ENCODE results near the gene LAGE3.
A peak's percentile ranks its signal among the peaks of the same experiment; 100 is the strongest.

The LAGE3 gene, protein sequence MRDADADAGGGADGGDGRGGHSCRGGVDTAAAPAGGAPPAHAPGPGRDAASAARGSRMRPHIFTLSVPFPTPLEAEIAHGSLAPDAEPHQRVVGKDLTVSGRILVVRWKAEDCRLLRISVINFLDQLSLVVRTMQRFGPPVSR

DNA sequence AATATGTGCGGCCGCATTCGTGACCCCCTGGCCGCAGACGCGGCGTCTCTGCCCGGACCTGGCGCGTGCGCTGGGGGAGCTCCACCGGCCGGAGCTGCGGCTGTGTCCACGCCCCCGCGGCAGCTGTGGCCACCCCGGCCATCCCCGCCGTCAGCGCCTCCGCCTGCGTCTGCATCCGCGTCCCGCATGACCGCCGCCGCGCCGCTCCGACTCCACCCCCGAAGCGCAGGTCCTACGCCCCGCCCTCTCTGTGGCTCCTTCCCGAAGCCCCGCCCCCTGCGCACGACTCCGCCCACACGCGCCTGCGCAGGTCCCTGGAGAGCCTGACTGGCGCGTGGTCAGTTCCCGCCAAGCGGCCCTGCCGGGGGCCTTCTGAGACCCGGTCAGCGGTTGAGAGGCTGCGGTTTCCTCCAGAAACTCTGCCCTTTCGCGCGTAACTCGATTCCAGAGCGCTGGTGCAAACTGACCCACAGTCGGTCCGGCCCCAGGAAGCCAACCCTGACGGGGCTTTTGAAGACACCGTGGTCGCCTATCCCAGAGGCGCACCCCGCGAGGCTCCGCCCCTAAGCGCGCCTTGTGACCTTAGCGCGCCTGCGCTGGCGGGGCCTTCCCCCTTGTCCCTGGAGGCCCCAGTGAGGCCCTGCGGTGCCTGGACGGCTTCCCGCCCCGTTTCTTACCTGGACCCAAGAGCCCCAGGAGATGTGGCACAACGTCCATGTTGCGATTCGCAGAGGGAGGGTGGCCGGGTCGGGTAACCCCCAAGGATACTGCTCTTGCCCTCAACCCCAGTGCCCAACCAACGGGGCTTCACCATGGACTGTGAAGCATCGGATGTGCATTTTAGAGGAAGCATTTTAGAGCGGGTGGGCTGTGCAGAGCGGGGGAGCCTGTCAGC is at the start of gene LAGE3:
Gene LAGE3 (minus strand): TSS at position 554 of the 895 bp plus-strand sequence. CDS start 366 bp downstream, at position 188.
- peak; percentile 74 for DNase-seq

DNA sequence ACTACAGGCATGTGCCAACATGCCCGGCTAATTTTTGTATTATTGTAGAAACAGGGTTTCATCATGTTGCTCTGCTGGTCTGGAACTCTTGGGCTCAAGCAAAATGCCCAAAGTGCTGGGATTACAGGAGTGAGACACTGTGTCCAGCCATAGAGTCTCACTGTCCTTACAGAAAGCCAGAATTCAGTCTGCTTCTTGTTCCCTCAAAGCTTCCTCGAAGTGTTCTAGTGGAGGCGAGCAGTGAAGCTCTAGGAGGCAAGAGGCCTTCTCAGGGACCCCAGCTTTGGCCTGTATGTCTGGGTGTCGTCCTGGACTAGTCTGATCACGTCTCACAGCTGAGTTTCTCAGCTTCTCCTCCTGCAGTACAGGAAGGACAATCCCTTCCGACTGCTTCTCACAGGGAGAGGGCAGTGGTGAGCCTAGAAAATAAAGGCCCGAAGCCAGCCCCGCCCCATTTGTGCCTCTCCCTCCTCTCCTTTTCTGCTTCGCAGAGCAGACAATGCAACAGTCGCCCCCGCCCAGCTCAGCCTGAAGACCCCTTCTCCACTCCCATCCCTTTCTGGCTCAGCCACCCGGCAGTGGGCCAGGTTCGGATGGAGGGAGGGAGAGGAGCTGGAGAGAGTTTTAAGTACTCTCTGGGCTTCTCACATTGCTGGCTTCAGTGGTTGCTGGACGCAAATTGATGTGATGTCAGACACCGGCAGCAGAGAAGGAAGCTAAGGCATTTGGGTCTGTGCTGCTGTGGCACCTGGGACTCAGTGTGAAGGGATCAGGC is 48.0 kb upstream of the LAGE3 start:
- DNase-seq: peak; percentile 57

GRCh38 chrX:154525606-154526490 is 46.8 kb upstream of the LAGE3 start:
- no peak for DNase-seq

DNA sequence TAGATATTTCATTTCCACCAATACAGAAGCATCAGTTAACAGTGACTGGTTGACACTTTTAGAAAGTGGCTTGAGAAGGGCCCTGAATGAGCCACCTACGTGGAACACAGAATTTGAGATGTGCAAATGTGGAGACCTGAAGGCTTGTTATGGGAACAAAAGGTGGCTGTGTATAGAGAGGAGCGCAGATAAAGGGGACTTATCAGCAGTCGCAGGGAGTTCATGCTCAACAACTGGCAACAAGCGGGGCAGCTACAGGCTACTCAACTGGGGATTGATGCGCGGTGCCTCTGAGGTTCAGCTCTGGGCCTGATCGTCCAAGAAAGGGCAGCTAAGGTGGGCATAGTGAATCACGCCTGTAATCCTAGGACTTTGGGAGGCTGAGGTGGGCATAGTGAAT is 40.3 kb upstream of the LAGE3 start:
- no peak for DNase-seq

- DNase-seq: no peak
These were observed 38.2 kb upstream of the LAGE3 start for GRCh38 chrX:154517101-154517781.

DNA sequence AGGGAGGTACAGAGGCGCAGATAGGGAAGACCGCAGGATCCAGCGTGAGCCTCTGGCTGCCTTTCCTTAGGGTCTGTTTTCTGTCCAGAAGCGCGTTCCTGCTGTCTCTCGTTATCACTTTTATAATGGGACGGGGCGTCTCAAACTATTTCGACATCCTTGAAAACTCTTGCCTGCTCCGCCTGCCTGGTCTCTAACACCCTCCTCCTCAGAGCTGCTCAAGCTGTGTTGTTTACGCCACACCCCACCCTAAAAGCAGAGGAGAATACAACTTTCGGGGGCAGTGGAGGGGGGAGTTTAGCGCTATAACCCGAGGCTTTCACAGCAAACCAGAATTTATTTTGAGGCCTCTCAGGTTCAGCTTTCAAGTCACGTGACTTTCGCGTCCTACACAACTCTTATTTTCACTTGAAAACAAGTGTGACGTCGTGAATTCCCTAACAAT is 37.6 kb upstream of the LAGE3 start:
- no peak for DNase-seq

GRCh38 chrX:154515966-154516655 is 37.0 kb upstream of the LAGE3 start, which contains the start of gene FAM3A:
Gene FAM3A, minus strand, starts transcription at chrX:154516232. Its CDS starts 460 bp downstream, at chrX:154515772.
- peak; percentile 67 for DNase-seq

GRCh38 chrX:154515090-154515965 is 36.2 kb upstream of the LAGE3 start:
- no peak for DNase-seq

- DNase-seq: no peak
These were observed 34.6 kb upstream of the LAGE3 start for GRCh38 chrX:154513716-154514115.

DNA sequence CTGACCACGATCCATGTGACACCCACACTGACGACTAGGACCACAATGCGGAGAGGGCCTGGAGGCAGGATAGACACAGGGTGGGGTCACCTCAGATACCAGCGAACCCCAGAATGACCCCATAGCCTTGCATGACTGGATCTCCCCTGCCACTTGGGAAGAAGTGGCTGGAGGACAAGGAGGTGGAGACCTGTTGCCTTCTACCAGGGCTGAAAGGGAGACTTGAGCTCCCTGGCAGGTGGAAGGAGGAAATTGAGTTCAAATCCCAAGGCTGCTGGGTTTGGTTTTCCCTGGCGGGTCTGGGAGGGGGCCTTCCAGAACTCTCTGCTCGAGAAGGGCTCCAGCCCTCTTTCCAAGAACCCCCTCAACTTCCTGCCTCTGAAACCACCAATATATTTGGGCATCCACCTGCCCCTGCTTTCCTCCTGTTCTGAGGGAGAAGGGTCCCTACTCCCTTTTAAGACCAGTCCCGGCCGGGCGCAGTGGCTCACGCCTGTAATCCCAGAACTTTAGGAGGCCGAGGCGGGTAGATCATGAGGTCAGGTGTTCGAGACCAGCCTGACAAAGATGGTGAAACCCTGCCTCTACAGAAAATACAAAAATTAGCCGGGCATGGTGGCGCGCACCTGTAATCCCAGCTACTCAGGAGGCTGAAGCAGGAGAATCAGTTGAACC is 33.9 kb upstream of the LAGE3 start:
- DNase-seq: no peak

- no peak for DNase-seq
These were observed 32.7 kb upstream of the LAGE3 start for GRCh38 chrX:154511761-154512160.

DNA sequence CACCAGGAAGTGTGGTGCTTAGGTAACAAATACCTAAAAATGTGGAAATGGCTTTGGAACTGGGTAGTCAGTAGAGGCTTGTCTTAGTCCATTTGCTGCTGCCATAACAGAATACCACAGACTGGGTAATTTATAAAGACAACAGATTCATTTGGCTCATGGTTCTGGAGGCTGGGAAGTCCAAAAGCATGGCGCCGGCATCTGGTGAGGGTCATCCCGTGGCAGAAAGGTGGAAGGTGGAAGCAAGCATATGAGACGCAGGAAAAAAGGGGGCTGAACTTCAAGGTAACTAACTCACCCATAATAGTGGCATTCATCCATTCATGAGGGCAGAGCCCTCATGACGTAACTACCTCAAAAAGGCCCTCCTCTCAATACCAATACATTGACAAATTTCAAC is 30.4 kb upstream of the LAGE3 start:
- no peak for DNase-seq

- DNase-seq: no peak
These were observed 29.3 kb upstream of the LAGE3 start for GRCh38 chrX:154508384-154508745.

DNA sequence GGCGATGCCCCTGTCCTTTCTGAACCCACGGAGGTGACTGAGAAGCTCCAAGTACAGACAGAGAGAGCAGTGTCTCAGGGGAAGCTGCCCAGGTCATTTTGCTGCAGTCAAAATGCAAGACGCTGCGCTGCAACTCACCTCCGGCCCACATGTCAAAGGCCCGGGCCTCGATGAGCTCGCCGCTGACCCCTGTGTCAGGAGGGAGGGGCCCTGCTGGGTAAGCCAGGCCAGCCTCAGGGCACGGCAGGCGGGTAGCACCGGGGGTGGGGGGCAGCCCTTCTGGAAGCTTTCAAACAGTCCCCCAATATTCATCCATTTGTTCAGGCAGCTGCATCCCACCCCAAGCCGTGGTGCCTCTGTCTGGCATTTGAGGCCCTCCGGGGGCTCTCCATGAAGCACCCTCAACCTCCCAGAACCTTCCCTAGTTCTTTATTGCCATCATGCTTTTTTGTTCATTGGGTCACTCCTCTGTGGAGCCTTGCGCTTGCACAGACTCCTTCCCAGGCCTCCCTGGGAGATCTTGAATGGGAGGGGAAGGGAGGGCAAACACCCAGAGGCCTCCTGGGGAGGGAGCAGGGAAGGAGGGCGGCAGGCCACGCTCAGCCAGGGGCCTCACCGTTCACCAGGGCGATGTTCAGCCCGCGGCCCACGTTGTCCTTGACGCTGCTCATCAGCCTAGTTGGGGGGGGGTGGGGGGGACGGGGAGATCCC is 28.7 kb upstream of the LAGE3 start:
- no peak for DNase-seq

DNA sequence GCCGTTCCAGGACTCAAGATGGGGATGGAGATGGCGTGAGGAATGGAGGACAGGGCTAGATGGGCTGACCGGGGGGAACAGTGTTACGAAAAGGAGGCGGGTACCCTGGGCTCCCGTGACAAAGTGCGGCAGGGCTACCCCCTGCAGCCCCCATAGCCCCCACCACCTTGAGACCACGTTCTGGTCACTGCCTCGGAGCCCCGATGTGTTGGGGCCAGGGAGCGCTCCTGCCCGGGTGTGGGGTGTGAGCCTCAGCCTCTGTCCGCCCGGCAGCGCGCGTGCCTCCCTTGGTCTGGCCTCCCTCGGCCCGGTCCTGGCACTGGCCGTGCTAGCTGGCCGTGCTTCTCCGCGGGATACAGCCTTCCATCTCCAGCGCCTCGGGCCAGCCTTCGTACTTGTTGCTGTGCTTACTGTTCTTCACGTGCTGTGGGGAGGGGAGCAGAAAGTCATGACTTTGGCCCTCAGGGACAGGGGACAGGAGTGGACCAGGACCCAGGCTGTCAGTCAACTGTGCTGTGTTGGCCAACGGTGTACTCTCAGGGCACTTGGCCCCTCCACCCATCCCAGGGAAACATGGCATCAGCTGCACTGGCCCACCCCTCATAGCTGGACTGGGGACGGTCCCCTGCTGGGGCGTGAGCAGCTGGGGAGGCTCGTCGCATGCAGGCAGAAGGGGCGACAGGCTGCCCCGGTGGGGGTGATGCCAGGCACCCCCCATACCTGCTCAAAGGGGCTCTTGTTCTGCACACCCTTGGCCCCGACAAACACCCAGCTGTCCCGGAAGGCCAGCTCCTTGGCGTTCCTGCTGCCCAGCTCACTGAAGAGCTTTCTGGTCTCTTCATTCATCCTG is 27.6 kb upstream of the LAGE3 start:
- no peak for DNase-seq

GRCh38 chrX:154505734-154506133 is 26.7 kb upstream of the LAGE3 start:
- DNase-seq: no peak

- DNase-seq: no peak
These were observed 23.9 kb upstream of the LAGE3 start for GRCh38 chrX:154502989-154503388.

- no peak for DNase-seq
These were observed 23.0 kb upstream of the LAGE3 start for GRCh38 chrX:154502098-154502497.

Measured in NCI-H226 (cell line).